Measurements from ENCODE around the gene ANKRD33. TPM values are rescaled to one million over a fixed set of nuclear protein-coding genes. Genes with fewer than 3 reads are reported as not detected.

Gene ANKRD33
- total RNA-seq, 1 experiment from 2014 or later: 0.81 TPM

DNA sequence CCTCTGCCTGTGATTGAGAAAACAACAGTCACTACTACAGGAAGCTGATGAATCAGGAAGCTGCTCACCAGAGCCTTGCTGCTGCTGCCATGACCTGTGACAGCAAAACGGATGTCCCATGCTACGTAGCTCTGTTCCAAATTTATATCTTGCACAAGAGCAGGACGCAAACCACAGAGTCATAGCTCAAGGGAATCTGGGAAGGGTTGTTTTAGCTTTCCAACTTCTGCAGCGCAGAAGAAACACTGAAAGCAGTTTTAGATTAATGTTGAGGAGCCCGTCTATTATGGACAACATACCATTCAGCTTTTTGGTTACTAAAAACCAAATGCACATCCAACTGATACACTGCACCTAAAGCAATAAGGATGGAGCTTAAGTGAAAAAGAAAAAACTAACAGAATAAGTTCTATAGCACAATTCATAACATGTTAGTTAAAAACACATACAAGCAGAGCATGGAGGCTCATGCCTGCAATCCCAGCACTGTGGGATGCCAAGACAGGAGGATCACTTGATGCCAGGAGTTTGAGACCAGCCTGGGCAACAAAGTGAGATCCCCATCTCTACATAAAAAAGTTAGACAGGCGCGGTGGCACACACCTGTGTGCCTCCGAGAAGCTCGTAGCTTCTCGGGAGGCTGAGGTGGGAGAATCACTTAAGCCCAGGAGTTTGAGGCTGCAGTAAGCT, 1.7 kb upstream of the ANKRD33 start:
- H3K4me2 ChIP-seq (ENCODE audit: insufficient read depth, insufficient read length, low read length): no peak overlapping the region
- DNase-seq: peak; percentile 44

More for the DNA sequence above, 1.7 kb upstream of the ANKRD33 start:
- H2AFZ ChIP-seq (ENCODE audit: low read length): no peak overlapping the region
- no peak overlapping the region for H3K4ac ChIP-seq (ENCODE audit: low read depth, low read length)
- no peaks in the 10 kb centered on the region for H3K79me2 ChIP-seq (ENCODE audit: insufficient read depth, low read length)
- H2BK20ac ChIP-seq (ENCODE audit: low read depth, low read length, poor library complexity, severe bottlenecking): no peak overlapping the region
- no peak overlapping the region for H3K9ac ChIP-seq (ENCODE audit: extremely low read depth, insufficient read length, low read length)
- H3K56ac ChIP-seq (ENCODE audit: insufficient read length, low read depth, low read length): no peak overlapping the region
- no peaks in the 10 kb centered on the region for H3K23me2 ChIP-seq (ENCODE audit: insufficient read length, low read depth, low read length, poor library complexity, severe bottlenecking)
- H3K4me1 Mint-ChIP-seq: peaks cover 19 to 30% of the 10 kb centered on the region in 2 experiments
- no peaks in the 10 kb centered on the region for H3K27me3 ChIP-seq (ENCODE audit: insufficient read depth, low read length)
- no peak overlapping the region for H2BK120ac ChIP-seq (ENCODE audit: low read depth, low read length, poor library complexity, severe bottlenecking)
- peaks cover 21% of the 10 kb centered on the region for H3K27me3 Mint-ChIP-seq (ENCODE audit: low read depth)
- H3K4me3 Mint-ChIP-seq: no peak overlapping the region
- no CpG with 5 or more reads among the region's 10 CpGs for WGBS (ENCODE audit: extremely low coverage, insufficient read length, low lambda C conversion rate)
- no peaks in the 10 kb centered on the region for H4K20me1 ChIP-seq (ENCODE audit: control insufficient read depth, insufficient read depth, insufficient read length)
- no peaks in the 10 kb centered on the region for H3K9me3 Mint-ChIP-seq
- no peak overlapping the region for H4K5ac ChIP-seq (ENCODE audit: insufficient read length, low read depth, low read length)
- H3K23ac ChIP-seq (ENCODE audit: insufficient read length, low read depth, low read length): no peak overlapping the region
- TF ChIP-seq, protein P1, sequence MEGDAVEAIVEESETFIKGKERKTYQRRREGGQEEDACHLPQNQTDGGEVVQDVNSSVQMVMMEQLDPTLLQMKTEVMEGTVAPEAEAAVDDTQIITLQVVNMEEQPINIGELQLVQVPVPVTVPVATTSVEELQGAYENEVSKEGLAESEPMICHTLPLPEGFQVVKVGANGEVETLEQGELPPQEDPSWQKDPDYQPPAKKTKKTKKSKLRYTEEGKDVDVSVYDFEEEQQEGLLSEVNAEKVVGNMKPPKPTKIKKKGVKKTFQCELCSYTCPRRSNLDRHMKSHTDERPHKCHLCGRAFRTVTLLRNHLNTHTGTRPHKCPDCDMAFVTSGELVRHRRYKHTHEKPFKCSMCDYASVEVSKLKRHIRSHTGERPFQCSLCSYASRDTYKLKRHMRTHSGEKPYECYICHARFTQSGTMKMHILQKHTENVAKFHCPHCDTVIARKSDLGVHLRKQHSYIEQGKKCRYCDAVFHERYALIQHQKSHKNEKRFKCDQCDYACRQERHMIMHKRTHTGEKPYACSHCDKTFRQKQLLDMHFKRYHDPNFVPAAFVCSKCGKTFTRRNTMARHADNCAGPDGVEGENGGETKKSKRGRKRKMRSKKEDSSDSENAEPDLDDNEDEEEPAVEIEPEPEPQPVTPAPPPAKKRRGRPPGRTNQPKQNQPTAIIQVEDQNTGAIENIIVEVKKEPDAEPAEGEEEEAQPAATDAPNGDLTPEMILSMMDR (conservative IDR thresholded peaks at IDR 0.05): no peak
- H4K8ac ChIP-seq (replicated peaks; ENCODE audit: insufficient read length, low read depth, low read length): no peak overlapping the region
- H2BK5ac ChIP-seq (ENCODE audit: insufficient read length, low read length): no peak overlapping the region
- H3K27ac ChIP-seq (ENCODE audit: insufficient read length, low read depth, low read length): no peak overlapping the region
- no peak overlapping the region for H4K91ac ChIP-seq (ENCODE audit: insufficient read length, low read depth, low read length)
- H3T11ph ChIP-seq (ENCODE audit: low read length): no peak overlapping the region
- no peak overlapping the region for H2BK15ac ChIP-seq (ENCODE audit: low read depth, low read length)
- no peak overlapping the region for H3K18ac ChIP-seq (ENCODE audit: insufficient read length, low read depth, low read length)
- no peak overlapping the region for H2AK5ac ChIP-seq (ENCODE audit: insufficient read length, low read length)
- H3K14ac ChIP-seq (ENCODE audit: insufficient read depth, low read length): no peak overlapping the region
- H3K36me3 Mint-ChIP-seq (ENCODE audit: insufficient read depth in 1 of 3, low read depth in 3 of 3): no peaks in the 10 kb centered on the region; a peak in 2 of 7 replicates
- no peaks in the 10 kb centered on the region for H3K9me3 ChIP-seq (ENCODE audit: control insufficient read depth, low read depth, low read length)
- no peak overlapping the region for H3K27ac Mint-ChIP-seq
- H2BK12ac ChIP-seq (ENCODE audit: insufficient read length, low read depth, low read length): no peak overlapping the region
- no peaks in the 10 kb centered on the region for H3K79me1 ChIP-seq (ENCODE audit: insufficient read depth, low read depth, low read length, poor library complexity, severe bottlenecking)
- peaks cover 2% of the 10 kb centered on the region for H3K4me1 ChIP-seq (ENCODE audit: insufficient read depth, low read length)

Measured in H9 (cell line).